ENCODE data around the gene POLN.

POLN gene

DNA sequence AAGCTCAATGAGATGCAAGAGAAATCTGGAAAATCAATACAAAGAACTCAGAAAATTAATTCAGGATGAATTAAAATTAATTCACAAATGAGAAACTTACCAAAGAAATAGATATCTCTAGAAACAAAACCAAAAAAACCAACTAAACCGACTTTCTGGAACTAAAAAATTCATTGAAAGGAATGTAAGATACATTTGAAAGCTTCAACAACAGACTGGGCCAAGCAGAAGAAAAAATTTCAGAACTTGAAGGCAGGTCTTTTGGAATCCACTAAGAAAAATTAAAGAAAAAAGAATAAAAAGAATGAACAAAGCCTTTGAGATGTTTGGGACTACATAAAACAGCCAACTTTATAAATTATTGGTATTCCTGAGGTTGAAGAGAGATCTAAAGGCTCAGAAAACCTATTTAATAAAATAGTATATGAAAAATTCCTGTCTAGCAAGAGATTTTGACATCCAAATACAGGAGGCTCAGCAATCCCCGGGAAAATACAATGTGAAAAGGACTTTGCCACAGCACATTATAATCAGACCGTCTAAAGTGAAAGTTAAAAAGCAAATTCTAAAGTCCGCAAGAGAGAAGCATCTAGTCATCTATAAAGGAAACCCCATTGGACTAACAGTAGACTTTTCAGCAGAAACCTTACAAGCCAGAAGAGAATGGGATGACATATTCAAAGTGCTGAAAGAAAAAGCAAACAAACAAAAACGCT is 138.6 kb downstream of the POLN start:
- DNase-seq: no peak

DNA sequence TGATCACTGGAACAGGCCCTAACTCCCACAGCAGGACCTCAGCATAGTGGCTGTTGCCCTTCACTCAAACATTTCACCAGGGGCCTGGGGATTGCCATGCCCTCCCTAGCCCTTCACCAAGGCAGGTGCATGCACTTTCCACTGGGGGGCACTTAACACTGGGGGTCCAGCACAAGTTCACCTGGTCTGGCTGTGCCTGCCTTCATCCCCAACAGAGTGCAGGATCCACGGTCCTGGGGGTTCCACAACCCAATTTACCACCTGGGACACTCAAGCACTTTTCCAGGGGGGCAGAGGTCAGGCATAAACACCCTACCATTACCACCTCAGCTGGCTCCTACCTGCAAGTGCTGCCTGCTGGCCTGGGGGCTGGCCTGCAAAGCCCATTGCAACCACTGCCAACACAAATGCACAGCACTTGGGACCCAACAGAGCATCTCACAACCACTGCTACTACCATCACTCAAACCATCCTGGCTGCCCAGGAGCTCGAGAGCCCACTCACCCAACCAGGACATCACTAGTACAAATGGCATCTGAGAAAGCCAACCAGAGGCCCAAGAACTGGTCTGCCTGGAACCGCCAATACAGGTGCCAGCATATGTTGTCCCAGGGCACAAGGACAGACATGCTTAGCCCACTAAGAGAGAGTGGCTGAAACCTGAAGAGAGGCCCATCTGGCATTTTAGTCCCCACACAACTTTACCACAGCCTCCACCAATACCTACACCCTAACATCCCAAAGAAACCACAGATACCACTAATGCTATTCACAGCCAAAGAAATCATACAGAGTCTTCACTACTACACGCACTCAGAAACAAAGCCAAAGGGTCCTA is 139.7 kb downstream of the POLN start:
- no peak for DNase-seq

DNA sequence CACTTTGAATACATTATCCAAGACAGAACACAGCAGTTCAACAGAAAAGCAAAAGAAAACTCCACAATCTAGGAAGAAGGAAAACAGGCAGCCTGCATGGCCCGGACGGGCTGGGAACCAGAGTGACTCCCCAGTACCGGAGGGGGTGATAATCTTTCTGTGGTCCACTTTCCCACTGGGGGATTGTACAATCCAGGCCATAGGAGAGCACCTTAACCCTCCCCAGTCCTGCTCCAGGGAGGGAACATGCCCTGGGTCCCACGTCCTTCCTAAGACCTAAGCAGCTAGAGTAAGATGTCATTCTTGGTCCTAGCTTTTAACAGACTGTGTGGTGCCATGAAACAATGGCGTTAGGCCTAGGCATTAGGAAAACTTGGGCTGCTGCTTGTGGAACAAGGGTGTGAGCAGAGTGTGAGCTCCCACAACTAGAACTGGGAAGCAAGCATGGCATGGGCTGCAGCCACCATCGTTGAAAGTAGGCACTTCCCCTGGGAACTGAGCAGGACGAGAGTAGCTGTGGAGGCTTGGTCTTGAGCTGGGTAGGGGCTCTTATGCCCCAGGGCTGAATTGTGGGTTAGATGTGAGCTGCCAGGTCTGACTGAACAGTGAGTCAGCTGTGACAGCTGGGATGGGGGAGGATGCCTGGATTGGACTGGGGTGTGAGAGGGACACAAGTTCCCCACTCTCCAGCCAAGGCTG is 140.4 kb downstream of the POLN start:
- DNase-seq: no peak

DNA sequence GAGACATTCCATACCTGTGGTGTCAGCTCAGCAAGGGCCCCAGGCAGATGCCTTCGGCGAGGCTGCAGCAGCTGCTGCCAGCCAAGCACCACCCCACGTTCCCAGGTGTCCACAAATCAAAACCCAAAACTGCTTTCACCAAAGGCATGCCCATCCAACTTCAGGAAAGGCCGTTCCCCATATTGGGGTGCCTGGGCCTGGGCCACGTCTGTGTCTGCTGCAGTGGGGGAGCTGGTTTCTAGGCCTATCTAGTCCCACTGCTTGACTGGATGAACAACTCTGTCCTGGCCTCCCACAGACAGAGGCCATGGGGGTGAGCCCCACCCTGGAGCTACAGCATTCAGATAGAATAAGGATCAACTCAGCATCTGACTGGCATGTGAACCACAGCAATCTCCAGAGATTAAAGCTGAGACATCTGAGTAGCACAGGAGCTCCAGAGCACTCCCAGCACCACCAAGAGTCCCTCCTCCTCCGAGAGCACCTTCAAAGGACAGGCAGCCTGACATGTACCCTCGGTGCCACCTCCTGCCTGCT is 145.8 kb downstream of the POLN start:
- no peak for DNase-seq

DNA sequence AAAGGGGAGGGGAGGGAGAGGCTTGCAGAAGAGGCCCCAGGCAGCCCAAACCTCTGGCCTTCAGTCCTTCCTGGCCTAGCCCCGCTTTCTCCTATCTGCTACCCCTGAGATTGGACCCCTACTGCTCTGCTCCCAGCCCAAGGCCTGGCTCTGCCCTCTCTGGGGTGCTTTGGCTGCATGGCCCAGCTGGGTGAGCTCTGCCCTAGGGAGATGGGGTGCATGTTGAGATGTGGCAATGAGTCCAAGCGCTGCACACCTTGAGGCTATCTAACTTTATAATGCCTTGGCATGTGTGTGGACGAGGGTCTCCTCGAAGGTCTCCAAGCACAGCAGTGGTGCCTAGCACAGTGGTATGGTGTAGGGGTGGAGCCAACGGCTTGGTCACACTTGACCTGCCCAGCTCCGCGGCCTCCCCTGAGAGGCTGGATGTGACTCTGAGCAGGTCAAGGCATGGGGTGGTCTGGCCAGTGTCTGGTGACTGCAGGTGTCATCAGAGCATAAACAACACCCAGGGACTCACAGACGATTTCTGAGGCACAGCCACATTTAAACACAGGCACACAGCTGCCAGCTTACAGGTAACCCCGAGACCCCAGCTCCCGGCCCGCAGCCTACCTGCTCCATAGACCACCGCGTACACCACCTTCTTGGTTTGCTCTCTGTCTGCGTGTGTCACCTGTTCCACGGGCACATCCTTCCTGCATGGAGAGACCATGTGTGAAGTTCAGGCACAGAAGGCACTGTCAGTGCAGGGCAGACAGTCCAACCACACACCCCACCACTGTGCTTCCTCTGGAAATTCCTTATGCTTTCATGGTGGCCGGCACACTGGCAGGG is 146.5 kb downstream of the POLN start:
- DNase-seq: peak; percentile 85

DNA sequence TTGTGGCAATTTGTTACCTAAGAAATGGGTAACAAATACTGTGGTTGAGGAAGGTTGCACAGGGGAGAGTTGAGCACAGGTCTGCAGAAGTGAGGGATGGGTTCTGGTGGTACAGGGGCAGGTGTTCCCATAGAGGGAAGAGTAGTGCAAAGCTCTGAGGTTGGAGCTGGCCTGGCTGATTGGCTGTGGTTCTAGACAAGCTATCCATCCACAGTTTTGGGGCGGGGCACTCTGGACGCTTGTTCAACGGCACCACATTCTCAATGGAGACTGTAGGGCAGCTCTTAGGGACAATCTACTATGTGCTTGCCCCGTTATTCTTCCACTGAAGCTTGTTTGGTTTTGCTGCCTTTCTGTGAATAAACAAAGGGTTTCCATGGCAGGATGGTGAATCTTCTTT is 147.4 kb downstream of the POLN start:
- DNase-seq: peak; percentile 26

DNA sequence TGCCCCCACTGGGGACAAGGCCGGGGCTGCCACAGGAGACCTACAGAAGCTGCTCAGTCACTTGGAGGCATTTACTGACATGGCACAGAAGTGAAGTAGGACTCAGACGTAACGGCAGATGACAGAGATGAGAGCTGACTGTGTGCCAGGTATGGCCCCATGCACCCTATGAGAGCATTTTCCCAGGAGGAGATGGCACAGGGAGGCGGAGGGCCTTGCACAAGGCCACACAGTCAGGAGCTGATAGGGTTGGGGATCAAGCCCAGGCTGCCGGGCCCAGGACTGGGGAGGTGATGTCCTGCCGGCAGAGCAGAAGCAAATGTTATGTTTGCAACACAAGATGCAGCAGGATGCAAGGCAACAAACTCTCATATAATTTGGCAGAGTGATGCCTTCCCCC is 148.7 kb downstream of the POLN start:
- peak; percentile 29 for DNase-seq

DNA sequence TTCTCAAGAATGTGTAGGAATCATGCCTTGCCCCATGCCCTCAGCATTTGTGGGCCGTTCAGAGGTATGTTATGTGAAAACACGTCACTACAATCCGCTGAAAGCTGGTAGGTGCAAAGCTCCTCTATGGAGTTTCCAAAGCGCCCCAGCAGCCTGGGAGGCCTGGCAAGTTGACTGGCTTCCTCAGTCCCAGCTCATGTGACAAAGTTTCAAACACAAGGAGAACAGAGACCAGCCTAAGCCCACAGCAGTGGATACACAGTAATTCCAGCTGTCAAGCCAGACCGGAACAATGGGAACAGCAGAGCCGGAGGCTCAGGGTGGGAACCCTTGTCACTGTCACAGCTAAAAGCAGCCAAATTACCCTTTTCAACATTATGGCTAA is 149.3 kb downstream of the POLN start:
- DNase-seq: peak; percentile 49

DNA sequence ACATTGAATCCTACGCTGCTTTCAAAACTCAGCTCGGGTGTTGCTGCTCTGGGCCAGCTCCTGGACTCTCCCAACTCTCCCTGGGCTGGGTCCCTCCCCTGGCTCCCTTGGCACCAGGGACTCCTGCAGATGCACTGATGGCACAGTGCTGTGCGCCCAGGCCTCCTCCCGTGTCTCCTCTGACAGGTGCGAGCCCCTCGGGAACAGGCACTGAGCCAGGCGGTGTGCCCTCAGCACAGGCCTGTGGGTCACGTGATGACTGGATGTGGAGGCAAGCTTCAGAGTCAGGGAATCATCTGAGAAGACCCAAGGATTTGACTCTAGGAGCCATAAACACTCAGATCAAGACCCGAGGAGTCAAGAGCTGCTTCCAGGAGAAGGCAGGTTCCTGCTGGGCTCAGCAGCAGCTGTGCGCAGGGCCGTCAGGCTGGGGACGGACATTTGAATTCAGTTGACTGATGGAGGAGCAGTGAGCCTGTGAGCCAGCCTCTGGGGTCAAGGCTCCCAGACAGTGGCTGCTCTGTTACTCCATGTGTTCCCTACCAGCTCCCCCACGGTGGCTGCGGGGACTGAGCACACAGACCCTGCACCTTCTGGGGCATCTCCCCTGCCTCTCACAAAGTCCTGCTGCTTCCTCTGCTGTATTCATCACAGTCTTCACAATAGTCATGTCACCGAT is 149.8 kb downstream of the POLN start:
- peak; percentile 49 for DNase-seq

DNA sequence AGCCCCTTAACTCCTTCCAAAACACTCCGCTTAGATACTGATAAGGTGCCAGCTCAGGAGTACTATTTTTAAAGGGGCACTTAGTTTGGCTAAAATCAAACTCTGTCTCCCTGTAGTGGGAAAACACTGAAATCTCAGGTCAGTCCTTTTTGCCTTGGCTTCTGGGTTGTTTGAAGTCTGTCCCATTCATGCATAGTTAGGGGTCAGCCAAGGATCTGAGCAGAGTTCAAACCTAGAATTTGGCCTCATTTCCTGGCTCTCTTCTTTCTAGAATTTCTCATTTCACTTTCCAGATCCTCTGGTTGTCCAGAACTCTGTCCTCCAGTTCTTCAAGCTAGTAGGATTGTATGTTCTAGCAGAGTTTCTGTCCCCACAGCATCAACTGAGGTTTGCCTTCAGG is 151.3 kb downstream of the POLN start:
- DNase-seq: no peak

DNA sequence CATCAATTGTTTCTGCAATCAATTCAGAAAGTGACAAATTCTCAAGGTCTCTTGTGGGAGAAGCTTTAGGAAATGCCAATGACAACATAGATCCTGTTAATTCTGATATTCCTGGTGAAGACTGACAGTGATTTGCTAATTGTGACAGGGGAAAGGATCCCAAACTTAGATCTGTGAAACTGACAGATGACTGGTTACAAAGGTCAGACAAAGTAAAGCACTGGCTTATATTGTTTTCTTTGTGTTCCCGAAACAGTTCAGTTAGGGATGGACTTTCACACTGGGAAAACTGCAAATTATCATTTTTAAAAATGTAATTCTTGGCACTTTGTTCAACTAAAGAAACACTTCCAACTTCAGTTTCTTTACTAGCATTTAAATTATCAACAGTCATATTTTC is 152.7 kb downstream of the POLN start:
- no peak for DNase-seq

DNA sequence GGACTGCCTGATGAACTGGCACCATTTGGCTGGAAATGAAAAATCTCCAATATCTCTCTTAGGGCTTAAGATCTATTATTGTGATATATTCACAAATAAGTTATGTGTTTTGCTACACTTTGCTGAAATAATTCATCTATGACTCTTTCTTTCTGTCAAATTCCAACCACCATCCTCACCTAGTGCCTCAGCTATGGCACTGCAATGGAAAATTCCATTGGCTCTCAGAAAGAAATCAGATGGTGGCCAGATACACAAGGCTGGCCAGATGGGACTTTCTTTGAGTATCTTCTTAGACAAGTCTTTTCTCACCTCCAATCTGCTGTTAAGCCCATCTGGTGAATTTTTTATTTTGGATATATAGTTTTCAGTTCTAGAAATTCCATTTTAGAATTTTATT is 154.8 kb downstream of the POLN start:
- no peak for DNase-seq

DNA sequence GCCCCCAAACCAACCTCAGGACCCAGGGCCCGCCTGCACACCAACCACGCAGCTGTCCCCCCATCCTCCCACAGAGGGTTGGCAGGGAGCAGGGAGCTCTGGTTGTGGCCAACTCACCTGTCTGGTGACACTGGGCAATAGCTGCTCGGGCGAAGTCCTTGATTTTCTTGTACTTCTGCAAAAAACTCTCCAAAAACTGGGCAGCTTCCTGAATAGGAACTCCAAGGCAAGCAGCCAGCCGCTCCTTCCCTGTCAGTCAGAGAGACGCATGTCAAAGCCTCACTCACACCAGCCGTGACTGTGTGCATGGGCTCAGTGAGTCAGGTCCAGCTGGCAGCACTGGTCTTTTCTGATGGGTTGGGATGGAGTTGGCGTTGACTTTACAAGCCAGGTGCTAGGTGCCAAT is 156.4 kb downstream of the POLN start:
- DNase-seq: peak; percentile 46

DNA sequence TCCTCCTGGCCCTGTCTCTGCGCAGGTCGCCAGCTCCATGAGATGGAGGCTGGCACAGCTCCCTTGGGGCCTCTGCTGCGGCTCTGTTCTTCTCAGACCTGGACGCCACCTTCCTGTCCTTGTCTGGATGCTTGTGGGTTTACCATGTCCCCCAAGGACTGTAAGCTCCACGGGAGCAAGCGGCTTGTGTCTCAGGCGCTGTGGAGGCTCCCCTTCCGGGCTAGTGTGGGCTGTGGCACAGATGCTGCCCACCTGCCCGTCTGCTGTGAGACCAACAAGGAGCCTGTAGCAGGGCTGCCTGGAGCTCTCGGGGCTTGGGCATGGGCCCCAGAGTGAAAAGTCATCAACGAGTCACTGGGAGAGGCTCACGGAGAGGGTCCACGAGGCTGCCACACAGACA is 157.6 kb downstream of the POLN start:
- DNase-seq: peak; percentile 50

DNA sequence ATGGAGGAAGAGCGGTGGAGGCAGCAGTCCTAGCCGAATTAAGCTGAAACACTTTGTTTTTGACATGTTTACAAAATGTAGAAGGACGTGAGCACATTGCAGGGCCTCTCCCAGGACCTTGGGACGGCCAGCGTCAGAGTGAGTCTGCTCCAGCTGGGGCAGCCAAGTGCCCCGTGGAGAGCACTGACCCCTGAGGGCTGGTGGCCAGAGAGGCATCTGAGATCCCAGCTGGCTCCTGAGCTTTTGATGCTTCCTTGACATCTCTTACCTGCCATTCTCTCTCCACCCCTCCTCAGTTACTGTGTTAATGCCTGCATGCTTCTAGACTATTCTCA is 158.1 kb downstream of the POLN start:
- DNase-seq: no peak

DNA sequence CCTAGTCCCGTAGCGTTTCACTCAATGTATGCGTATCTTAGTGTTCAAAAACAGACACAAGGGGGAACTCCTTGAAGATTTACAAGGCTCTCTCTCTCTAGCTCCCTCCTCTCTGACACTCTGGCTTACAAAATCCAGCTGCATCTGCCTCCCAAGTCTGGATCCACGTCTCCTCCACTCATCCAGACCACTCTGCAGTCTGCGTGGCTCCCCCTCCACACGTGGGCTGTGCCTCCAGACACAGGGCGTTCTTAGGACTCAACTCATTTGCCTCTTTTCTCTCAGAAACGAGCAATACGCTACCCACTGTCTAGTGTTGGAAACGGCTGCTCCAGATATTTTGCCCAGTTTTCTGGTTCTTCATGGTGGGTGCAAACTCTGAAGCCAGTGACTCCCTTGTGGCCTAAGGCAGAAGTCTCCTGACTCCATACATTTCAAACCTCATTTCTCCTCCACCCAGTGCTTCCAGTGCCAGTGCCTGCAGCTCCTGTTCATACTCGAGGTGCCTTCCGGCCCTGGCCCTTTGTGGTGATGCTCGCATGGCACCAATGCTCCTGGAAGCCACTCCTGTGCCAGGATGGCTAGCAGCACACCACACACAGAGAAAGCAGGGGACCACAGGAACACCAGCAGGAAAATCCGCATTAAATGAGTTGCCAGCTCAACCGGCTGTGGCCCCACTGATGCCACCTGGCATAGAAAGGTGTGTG is 158.7 kb downstream of the POLN start:
- peak; percentile 42 for DNase-seq

DNA sequence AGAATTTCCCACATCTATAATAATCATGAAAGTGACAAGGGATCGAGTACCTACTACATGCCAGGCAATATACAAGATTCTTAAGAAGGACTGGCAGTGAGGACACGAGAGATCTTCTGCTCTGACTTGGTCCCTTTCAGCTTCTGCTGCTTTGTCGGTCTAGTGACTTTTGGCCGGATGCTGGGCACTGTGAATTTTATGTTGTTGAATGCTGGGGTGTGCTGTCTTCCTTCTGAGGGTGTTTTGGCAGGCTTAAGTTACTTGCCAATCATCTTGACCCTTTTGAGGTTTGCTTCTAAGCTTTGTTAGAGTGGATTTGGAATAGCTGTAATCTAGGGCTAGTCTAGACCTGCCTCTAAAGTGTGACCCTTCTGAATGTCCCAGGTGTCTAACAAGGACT is 159.3 kb downstream of the POLN start:
- DNase-seq: peak; percentile 34

DNA sequence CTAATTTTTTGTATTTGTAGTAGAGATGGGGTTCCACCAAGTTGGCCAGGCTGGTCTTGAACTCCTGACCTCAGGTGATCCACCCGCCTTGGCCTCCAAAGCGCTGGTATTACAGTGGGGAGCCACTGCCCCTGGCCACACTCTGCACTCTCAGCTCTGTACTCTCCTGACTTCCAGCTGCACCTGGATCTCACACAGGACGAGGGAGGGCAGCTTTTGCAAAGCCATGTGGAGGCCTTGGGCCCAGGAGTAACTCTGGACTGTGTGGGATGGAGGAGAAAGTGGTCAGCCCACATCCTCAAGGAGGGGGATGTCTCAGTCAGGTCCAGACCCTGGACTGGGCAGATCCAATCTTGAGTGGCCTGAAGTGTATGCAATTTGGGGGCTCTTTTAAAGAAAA is 159.8 kb downstream of the POLN start:
- DNase-seq: peak; percentile 45

DNA sequence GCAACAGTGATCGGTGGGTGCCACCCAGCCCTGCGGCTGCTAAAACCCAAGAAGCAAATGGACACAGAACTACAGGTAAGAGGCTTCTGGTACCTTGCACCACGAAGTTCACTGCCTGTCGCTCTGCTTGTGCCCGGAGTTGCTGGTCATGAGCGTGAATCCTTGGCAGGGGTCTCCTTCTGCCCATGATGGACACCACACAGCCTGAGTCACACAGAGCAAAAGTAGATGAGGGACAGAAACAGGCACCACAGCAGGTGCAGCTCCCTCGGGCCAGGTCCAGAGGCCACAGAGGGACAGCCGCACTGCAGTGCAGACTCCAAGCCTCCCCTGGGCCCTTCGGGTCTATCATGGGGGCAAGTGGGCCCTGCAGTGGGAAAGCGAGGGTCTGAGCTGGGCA is 160.4 kb downstream of the POLN start:
- DNase-seq: peak; percentile 37

DNA sequence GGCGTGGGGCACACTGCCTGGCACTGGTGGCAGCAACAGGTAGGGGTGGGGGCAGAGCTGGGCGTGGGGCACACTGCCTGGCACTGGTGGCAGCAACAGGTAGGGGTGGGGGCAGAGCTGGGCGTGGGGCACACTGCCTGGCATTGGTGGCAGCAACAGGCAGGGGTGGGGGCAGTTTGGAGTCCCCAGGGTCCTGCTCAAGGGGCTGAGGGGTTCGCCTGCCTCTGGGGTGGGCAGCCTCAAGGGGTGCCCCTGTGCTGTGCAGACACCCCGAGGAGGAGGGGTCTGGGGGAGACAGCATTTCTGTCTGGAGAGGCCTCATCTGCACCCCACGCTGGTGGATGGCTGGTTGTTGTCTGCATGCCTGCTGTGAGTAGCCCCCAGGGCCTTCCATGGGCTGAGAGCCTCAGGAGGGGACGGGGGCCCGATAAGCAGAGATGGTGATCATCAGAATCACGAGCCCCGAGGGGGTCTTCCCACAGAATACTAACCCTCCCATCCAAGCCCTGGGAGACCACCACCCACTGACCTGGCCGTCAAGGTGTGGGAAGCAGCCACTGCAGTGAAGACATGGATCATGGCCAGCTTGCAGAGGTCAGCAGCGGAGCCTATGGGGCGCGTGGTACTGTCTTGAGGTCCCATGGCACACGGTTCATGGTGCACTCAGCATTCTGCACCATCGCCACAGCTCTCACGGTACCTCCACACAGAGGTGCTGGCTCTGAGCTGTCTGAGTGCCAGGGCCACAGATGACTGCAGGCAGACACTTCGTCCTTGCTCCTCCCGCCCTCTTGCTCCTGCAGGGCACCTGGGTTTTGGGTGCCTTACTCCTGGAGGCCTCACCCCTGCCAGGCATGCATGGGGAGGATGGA is 161.3 kb downstream of the POLN start:
- DNase-seq: peak; percentile 45

Measured in islet precursor cell (in vitro differentiated cells).